Measurements from ENCODE around the gene CFAP100.

Gene CFAP100

GRCh38 chr3:126463521-126463920 is 68.8 kb downstream of the CFAP100 start:
- H3K9me3 ChIP-seq (ENCODE audit: low read depth, low read length) = no peaks in the 10 kb centered on the region
- DNase-seq (ENCODE audit: low read depth, low spot score) = no peak
- peaks cover 97% of the 10 kb centered on the region for H3K36me3 ChIP-seq (ENCODE audit: insufficient read depth, low read length)
- no peak for TF ChIP-seq POLR2AphosphoS5 (IDR thresholded peaks at IDR 0.05; ENCODE audit: borderline replicate concordance, low read depth, low read length)
- no peak for TF ChIP-seq EZH2 (IDR thresholded peaks at IDR 0.05)
- TF ChIP-seq FOXP2 (optimal IDR thresholded peaks at IDR 0.05; ENCODE audit: control extremely low read depth, extremely low read length, insufficient read depth) = no peak
- H3K27ac ChIP-seq = no peak overlapping the region
- no peak overlapping the region for H3K4me3 ChIP-seq
- H3K9ac ChIP-seq (ENCODE audit: insufficient read length) = no peak overlapping the region

- Histone ChIP-seq H3K9me3 (ENCODE audit: low read depth, low read length) (no peaks in the 10 kb centered on the region), H3K27ac (no peak overlapping the region), H3K9ac (ENCODE audit: insufficient read length) (no peak overlapping the region), H3K36me3 (ENCODE audit: insufficient read depth, low read length) (peaks cover 97% of the 10 kb centered on the region), H3K4me3 (no peak overlapping the region)
- no peak for DNase-seq (ENCODE audit: low read depth, low spot score)
- TF ChIP-seq FOXP2 (optimal IDR thresholded peaks at IDR 0.05; ENCODE audit: control extremely low read depth, extremely low read length, insufficient read depth) (no peak), EZH2 (IDR thresholded peaks at IDR 0.05) (no peak), POLR2AphosphoS5 (IDR thresholded peaks at IDR 0.05; ENCODE audit: borderline replicate concordance, low read depth, low read length) (no peak)
These were observed 69.4 kb downstream of the CFAP100 start for GRCh38 chr3:126464093-126464492.

- DNase-seq (ENCODE audit: low read depth, low spot score) = no peak
- peaks cover 97% of the 10 kb centered on the region for H3K36me3 ChIP-seq (ENCODE audit: insufficient read depth, low read length)
These were observed 69.8 kb downstream of the CFAP100 start for GRCh38 chr3:126464494-126464893.

GRCh38 chr3:126464997-126465396 is 70.3 kb downstream of the CFAP100 start:
- Histone ChIP-seq H3K36me3 (ENCODE audit: insufficient read depth, low read length) (peaks cover 97% of the 10 kb centered on the region), H3K9ac (ENCODE audit: insufficient read length) (no peak overlapping the region), H3K4me3 (no peak overlapping the region), H3K9me3 (ENCODE audit: low read depth, low read length) (no peaks in the 10 kb centered on the region), H3K27ac (no peak overlapping the region)
- TF ChIP-seq EZH2 (IDR thresholded peaks at IDR 0.05) (no peak), POLR2AphosphoS5 (IDR thresholded peaks at IDR 0.05; ENCODE audit: borderline replicate concordance, low read depth, low read length) (no peak), FOXP2 (optimal IDR thresholded peaks at IDR 0.05; ENCODE audit: control extremely low read depth, extremely low read length, insufficient read depth) (no peak)
- no peak for DNase-seq (ENCODE audit: low read depth, low spot score)

More at GRCh38 chr3:126464494-126464893, 69.8 kb downstream of the CFAP100 start:
- no peak overlapping the region for H3K4me3 ChIP-seq
- no peak overlapping the region for H3K9ac ChIP-seq (ENCODE audit: insufficient read length)
- TF ChIP-seq FOXP2 (optimal IDR thresholded peaks at IDR 0.05; ENCODE audit: control extremely low read depth, extremely low read length, insufficient read depth) (no peak), POLR2AphosphoS5 (IDR thresholded peaks at IDR 0.05; ENCODE audit: borderline replicate concordance, low read depth, low read length) (no peak), EZH2 (IDR thresholded peaks at IDR 0.05) (no peak)
- H3K27ac ChIP-seq = no peak overlapping the region
- no peaks in the 10 kb centered on the region for H3K9me3 ChIP-seq (ENCODE audit: low read depth, low read length)

- Histone ChIP-seq H3K27ac (peak overlapping the region; percentile 26; the same call in 1 of the 2 replicates), H3K4me3 (no peak overlapping the region), H3K9me3 (ENCODE audit: low read depth, low read length) (no peaks in the 10 kb centered on the region), H3K36me3 (ENCODE audit: insufficient read depth, low read length) (peaks cover 98% of the 10 kb centered on the region), H3K9ac (ENCODE audit: insufficient read length) (no peak overlapping the region)
- TF ChIP-seq FOXP2 (optimal IDR thresholded peaks at IDR 0.05; ENCODE audit: control extremely low read depth, extremely low read length, insufficient read depth) (no peak), POLR2AphosphoS5 (IDR thresholded peaks at IDR 0.05; ENCODE audit: borderline replicate concordance, low read depth, low read length) (no peak), EZH2 (IDR thresholded peaks at IDR 0.05) (no peak)
- no peak for DNase-seq (ENCODE audit: low read depth, low spot score)
These were observed 71.3 kb downstream of the CFAP100 start for GRCh38 chr3:126465928-126466544.

GRCh38 chr3:126466886-126467610 is 72.3 kb downstream of the CFAP100 start:
- no peak overlapping the region for H3K4me3 ChIP-seq
- H3K36me3 ChIP-seq (ENCODE audit: insufficient read depth, low read length) = peaks cover 98% of the 10 kb centered on the region
- H3K9ac ChIP-seq (ENCODE audit: insufficient read length) = peak overlapping the region; percentile 7
- H3K9me3 ChIP-seq (ENCODE audit: low read depth, low read length) = no peaks in the 10 kb centered on the region
- no peak for DNase-seq (ENCODE audit: low read depth, low spot score)
- H3K27ac ChIP-seq = no peak overlapping the region; the same call in 1 of the 2 replicates
- TF ChIP-seq FOXP2 (optimal IDR thresholded peaks at IDR 0.05; ENCODE audit: control extremely low read depth, extremely low read length, insufficient read depth) (no peak), EZH2 (IDR thresholded peaks at IDR 0.05) (no peak), POLR2AphosphoS5 (IDR thresholded peaks at IDR 0.05; ENCODE audit: borderline replicate concordance, low read depth, low read length) (no peak)

GRCh38 chr3:126467611-126467955 is 72.9 kb downstream of the CFAP100 start:
- no peak for DNase-seq (ENCODE audit: low read depth, low spot score)
- Histone ChIP-seq H3K9ac (ENCODE audit: insufficient read length) (no peak overlapping the region), H3K27ac (no peak overlapping the region), H3K4me3 (no peak overlapping the region), H3K36me3 (ENCODE audit: insufficient read depth, low read length) (peaks cover 98% of the 10 kb centered on the region), H3K9me3 (ENCODE audit: low read depth, low read length) (no peaks in the 10 kb centered on the region)
- TF ChIP-seq EZH2 (IDR thresholded peaks at IDR 0.05) (no peak), POLR2AphosphoS5 (IDR thresholded peaks at IDR 0.05; ENCODE audit: borderline replicate concordance, low read depth, low read length) (no peak), FOXP2 (optimal IDR thresholded peaks at IDR 0.05; ENCODE audit: control extremely low read depth, extremely low read length, insufficient read depth) (no peak)

GRCh38 chr3:126468028-126468891 is 73.6 kb downstream of the CFAP100 start:
- no peak for TF ChIP-seq EZH2 (IDR thresholded peaks at IDR 0.05)
- no peak for TF ChIP-seq POLR2AphosphoS5 (IDR thresholded peaks at IDR 0.05; ENCODE audit: borderline replicate concordance, low read depth, low read length)
- TF ChIP-seq FOXP2 (optimal IDR thresholded peaks at IDR 0.05; ENCODE audit: control extremely low read depth, extremely low read length, insufficient read depth) = no peak
- H3K27ac ChIP-seq = no peak overlapping the region
- no peak overlapping the region for H3K4me3 ChIP-seq
- no peak for DNase-seq (ENCODE audit: low read depth, low spot score)
- peaks cover 95% of the 10 kb centered on the region for H3K36me3 ChIP-seq (ENCODE audit: insufficient read depth, low read length)
- no peaks in the 10 kb centered on the region for H3K9me3 ChIP-seq (ENCODE audit: low read depth, low read length)
- H3K9ac ChIP-seq (ENCODE audit: insufficient read length) = no peak overlapping the region

Data from SK-N-MC (cell line).